ENCODE results near the gene SERPINB1. TPM values are rescaled to one million over a fixed set of nuclear protein-coding genes. Genes with fewer than 3 reads are reported as not detected.

SERPINB1 gene
- total and polyA plus RNA-seq, 2 donors (not counting 3 experiments of a cell fraction or from before 2014, with no cell fraction given): 6.7 to 24.0 TPM

- POLR2A ChIA-PET: interaction anchor here (0.9 kb wide), 1 partner anchor 108 kb away, joined by 3 read pairs; the partner anchor contains the start of gene SERPINB9
Observed at GRCh38 chr6:2795162-2795561, 46.5 kb downstream of the SERPINB1 start.

More at GRCh38 chr6:2795162-2795561, 46.5 kb downstream of the SERPINB1 start:
- CTCF ChIA-PET: interaction anchor here (1.5 to 2.2 kb wide), 2 partner anchors 47 to 138 kb away, joined by 3 to 6 read pairs; partner anchors contain the start of gene SERPINB1
- Histone ChIP-seq H2AFZ (ENCODE audit: low read depth, low read length) (no peak overlapping the region), H3K27ac (ENCODE audit: insufficient read depth, low read depth, low read length) (no peak overlapping the region), H3K4me3 (replicated peaks in 1 of 3; ENCODE audit: insufficient read depth in 1 of 3, low read depth in 1 of 3, low read length in 3 of 3) (no peak overlapping the region), H3K9me1 (replicated peaks; ENCODE audit: control insufficient read depth, extremely low read depth, insufficient read depth, low read length) (no peaks in the 10 kb centered on the region), H3K36me3 (ENCODE audit: control insufficient read depth in 2 of 2, extremely low read depth in 1 of 2, insufficient read depth in 2 of 2, low read length in 2 of 2) (no peaks in the 10 kb centered on the region), H3K9ac (replicated peaks; ENCODE audit: extremely low read depth, insufficient read depth, low read length) (no peak overlapping the region), H3K9me3 (replicated peaks; ENCODE audit: control insufficient read depth, insufficient read depth, low read length) (no peaks in the 10 kb centered on the region), H4K20me1 (replicated peaks; ENCODE audit: control insufficient read depth, extremely low read depth, insufficient read depth, low read length) (no peaks in the 10 kb centered on the region), H3K79me2 (ENCODE audit: control insufficient read depth, insufficient read depth, low read length) (no peaks in the 10 kb centered on the region), H3K4me2 (ENCODE audit: insufficient read depth, low read length) (no peak overlapping the region), H3K4me1 (ENCODE audit: control insufficient read depth, extremely low read depth, insufficient read depth, low read length) (peaks cover 11% of the 10 kb centered on the region), H3K27me3 (ENCODE audit: control insufficient read depth in 2 of 2, insufficient read depth in 2 of 2, low read length in 2 of 2) (no peaks in the 10 kb centered on the region)
- DNase-seq (ENCODE audit: low read depth, low spot score) (no peak), FAIRE-seq (no peak)
- BruUV-seq (replicated peaks): no TSS peak
- TF ChIP-seq EZH2 (IDR thresholded peaks at IDR 0.05; ENCODE audit: borderline replicate concordance, low read depth, low read length, severe bottlenecking) (no peak), MYC (IDR thresholded peaks at IDR 0.05; ENCODE audit: low read depth, low read length) (no peak), GATA2 (IDR thresholded peaks at IDR 0.05; ENCODE audit: insufficient read depth, insufficient read length, low read depth, low read length) (no peak), FOS (IDR thresholded peaks at IDR 0.05; ENCODE audit: borderline replicate concordance, insufficient read depth, low read length) (no peak), POLR2A (IDR thresholded peaks at IDR 0.05; ENCODE audit: low read depth, low read length) (no peak), POLR2AphosphoS5 (IDR thresholded peaks at IDR 0.05; ENCODE audit: insufficient read depth, low read depth, low read length) (no peak), MAX (IDR thresholded peaks at IDR 0.05; ENCODE audit: insufficient read depth, insufficient read length) (no peak), CTCF (IDR thresholded peaks at IDR 0.05; ENCODE audit: extremely low read depth in 1 of 2, insufficient read depth in 1 of 2, low read depth in 1 of 2, low read length in 2 of 2) (no peak), JUN (IDR thresholded peaks at IDR 0.05; ENCODE audit: borderline replicate concordance, insufficient read depth, insufficient read length, low read depth) (no peak)
- dilution Hi-C loops (cut with MboI; ENCODE audit: extremely low pct_ligation_motif_present, low sequenced_read_pairs): no loop called here
- intact Hi-C loops (cut with micrococcal nuclease): no loop called here

Data from endothelial cell of umbilical vein (primary cell).